ENCODE results near the gene IGLL5.

GRCh38 chr22:22920910-22921550, 33.4 kb downstream of the IGLL5 start:
- TF ChIP-seq CTCF (conservative IDR thresholded peaks at IDR 0.05; ENCODE audit: low read depth, low read length) (no peak), EZH2 (IDR thresholded peaks at IDR 0.05; ENCODE audit: low read length, unreplicated experiment) (no peak), EZH2phosphoT487 (IDR thresholded peaks at IDR 0.05; ENCODE audit: borderline replicate concordance, low read length) (no peak)

Measured in PC-3 (cell line).